HepG2 (cell line): ENCODE data around the gene JADE2. TPM values are rescaled to one million over a fixed set of nuclear protein-coding genes. Genes with fewer than 3 reads are reported as not detected.

Experiments
- ATAC-seq: fragments of 200-7000 bp; cut with Tn5 transposase; 3 replicates; pipeline ENCODE4 v1.9.1; 2020; ENCODE audit warnings: mild to moderate bottlenecking, moderate library complexity
- BruUV-seq: library from RNA; stranded (reverse); fragments of 400-500 nt; replicated peaks from 2 replicates; lab custom pipeline; 2021; lab: Mats Ljungman, UMichigan
- CTCF ChIA-PET: fragments of 300-600 bp; formaldehyde crosslinking; extraction: SDS; loops from one replicate; lab custom pipeline; 2021; ENCODE audit warnings: low total read pairs, inconsistent platforms, low intra/inter-chr PET ratio; lab: Yijun Ruan, JAX
- POLR2A ChIA-PET: fragments of 350-600 bp; sonication (Branson Sonifier 250); formaldehyde crosslinking; loops from one replicate; lab custom pipeline; 2020; ENCODE audit warnings: antibody characterized with exemption, inconsistent platforms; lab: Yijun Ruan, JAX
- DNase-seq: peaks from one replicate; pipeline ENCODE4 v3.0.0-alpha.2; 2015; ENCODE audit warnings: low spot score
- FAIRE-seq: peaks from 3 replicates; lab custom pipeline; 2011; peaks lifted over from hg19 to GRCh38; lab: Jason Lieb, UNC
- H2AFZ ChIP-seq: one replicate; pipeline ENCODE4 v1.6.1; 2011; ENCODE audit warnings: low read length, inconsistent platforms
- H3K27ac ChIP-seq: fragments of 300-600 bp; 3 replicates; pipeline ENCODE4 v1.8.0; 2011; ENCODE audit warnings: mixed run types, mild to moderate bottlenecking, mixed read lengths, low read length, inconsistent platforms; ENCODE audit not compliant: insufficient read depth; ENCODE audit errors: extremely low read length
- H3K27me3 ChIP-seq, 2 experiments: fragments of 200-600 bp in 1 of 2; 2 replicates in 1 of 2; 3 replicates in 1 of 2; pipeline versions ENCODE4 v1.6.0 to v1.8.0; 2011; ENCODE audit warnings: low read length in 2 of 2, mild to moderate bottlenecking in 2 of 2, moderate library complexity in 2 of 2, inconsistent platforms in 1 of 2; ENCODE audit not compliant: insufficient read depth in 2 of 2, control insufficient read depth in 1 of 2
- H3K36me3 ChIP-seq, 2 experiments: fragments of 200-600 bp in 1 of 2; replicated peaks in 1 of 2; 2 replicates in 1 of 2; 3 replicates in 1 of 2; pipeline versions ENCODE4 v1.5.1 to v1.8.0; 2011; ENCODE audit warnings: low read length in 2 of 2, inconsistent platforms in 1 of 2; ENCODE audit not compliant: insufficient read depth in 2 of 2, control insufficient read depth in 1 of 2
- H3K4me1 ChIP-seq: 2 replicates; pipeline ENCODE4 v1.5.1; 2012; ENCODE audit warnings: low read length, inconsistent platforms; ENCODE audit not compliant: insufficient read depth
- H3K4me2 ChIP-seq: 2 replicates; pipeline ENCODE4 v1.6.0; 2011; ENCODE audit warnings: low read depth, low read length, inconsistent platforms
- H3K4me3 ChIP-seq, 3 experiments: fragments of 200-600 bp in 1 of 3; sonication (generic), shearing (Covaris generic) in 1 of 3; replicated peaks in 1 of 3; 2 replicates each; pipeline ENCODE4 v1.5.1; 2011 to 2016; ENCODE audit warnings: low read length in 3 of 3, inconsistent platforms in 2 of 3, low read depth in 2 of 3, mild to moderate bottlenecking in 2 of 3, control low read depth in 1 of 3, mixed read lengths in 1 of 3; ENCODE audit not compliant: insufficient read depth in 1 of 3
- H3K79me2 ChIP-seq: one replicate; pipeline ENCODE4 v1.6.1; 2011; ENCODE audit warnings: low read length, inconsistent platforms; ENCODE audit not compliant: insufficient read depth
- H3K9ac ChIP-seq: 2 replicates; pipeline ENCODE4 v1.6.0; 2011; ENCODE audit warnings: mild to moderate bottlenecking, low read depth, low read length, inconsistent platforms; ENCODE audit not compliant: insufficient read depth
- H3K9me3 ChIP-seq: 2 replicates; pipeline ENCODE4 v1.5.1; 2012; ENCODE audit warnings: mild to moderate bottlenecking, low read length
- H4K20me1 ChIP-seq: 2 replicates; pipeline ENCODE4 v1.6.0; 2011; ENCODE audit warnings: inconsistent platforms, mild to moderate bottlenecking, low read length, moderate library complexity; ENCODE audit not compliant: insufficient read depth
- FOXJ3 ChIP-seq: sonication (generic); formaldehyde crosslinking; IDR thresholded peaks from 2 replicates; pipeline ENCODE4 v1.4.0; 2020; ENCODE audit warnings: missing genetic modification reagents, mild to moderate bottlenecking, borderline replicate concordance
- KLF13 ChIP-seq: sonication (generic); formaldehyde crosslinking; IDR thresholded peaks from 2 replicates; pipeline ENCODE4 v1.4.0; 2020; ENCODE audit warnings: mild to moderate bottlenecking, missing genetic modification reagents
- NR2F6 ChIP-seq, 2 experiments: IDR thresholded peaks; 2 replicates each; pipeline ENCODE4 v1.6.1; 2016; ENCODE audit warnings: antibody characterized with exemption in 1 of 2, mild to moderate bottlenecking in 1 of 2
- RCOR2 ChIP-seq: IDR thresholded peaks from 2 replicates; pipeline ENCODE4 v1.6.1; 2016; ENCODE audit warnings: missing biosample characterization, missing genetic modification reagents
- RERE ChIP-seq: IDR thresholded peaks from 2 replicates; pipeline ENCODE4 v1.6.1; 2016; ENCODE audit warnings: low read depth, missing genetic modification reagents, missing compliant biosample characterization
- SRSF1 ChIP-seq: fragments of 200-400 bp; formaldehyde crosslinking; optimal IDR thresholded peaks from 2 replicates; pipeline ENCODE3; 2017; ENCODE audit warnings: mild to moderate bottlenecking, low read depth, low read length, moderate library complexity
- XRCC5 ChIP-seq: fragments of 200-400 bp; formaldehyde crosslinking; optimal IDR thresholded peaks from 2 replicates; pipeline ENCODE3; 2017; ENCODE audit warnings: mild to moderate bottlenecking, low read length
- ZNF577 ChIP-seq: sonication (generic); formaldehyde crosslinking; IDR thresholded peaks from 2 replicates; pipeline ENCODE4 v1.4.0; 2020; ENCODE audit warnings: mild to moderate bottlenecking, low read depth, missing genetic modification reagents, borderline replicate concordance
- ZNF7 ChIP-seq: IDR thresholded peaks from 2 replicates; pipeline ENCODE4 v1.6.1; 2016; ENCODE audit warnings: missing biosample characterization, missing genetic modification reagents
- WGBS: methylation state at CpG from one replicate; pipeline ENCODE4 v1.1.6; 2017; ENCODE audit warnings: low lambda C conversion rate; 5-methylcytosine and 5-hydroxymethylcytosine counted together
- in situ Hi-C: cut with HindIII; loops from 2 replicates; pipeline ENCODE4 v1.10.0; 2017; ENCODE audit warnings: low pct_unique_long_range_greater_than_20kb; ENCODE audit not compliant: extremely low pct_ligation_motif_present
- intact Hi-C: fragments of 100-400 bp; cut with micrococcal nuclease; formaldehyde crosslinking; loops from one replicate; pipeline ENCODE4 v1.10.0; 2022; ENCODE audit not compliant: unreplicated experiment
- polyA plus RNA-seq, 8 experiments: library from polyadenylated mRNA; depleted of rRNA in 3 of 8; stranded (reverse) in 7 of 8; unstranded in 1 of 8; fragments of >200 nt; fragmentation: Illumina TruSeq in 4 of 8; extraction: Trizol in 4 of 8; gene quantifications; 2 replicates each; pipeline versions ENCODE4 v1.2.1 to v1.2.3, GENCODE V29; 2011 to 2016; ENCODE audit warnings: low read depth in 4 of 8, missing spikeins in 1 of 8, mixed read lengths in 1 of 8; ENCODE audit not compliant: insufficient read depth in 1 of 8
- total RNA-seq, 5 experiments: library from RNA; depleted of rRNA; stranded (reverse); fragments of >200 nt; fragmentation: Illumina TruSeq; extraction: Trizol; gene quantifications; 2 replicates each; pipeline ENCODE4 v1.2.3, GENCODE V29; 2016; ENCODE audit warnings: low read depth in 1 of 5
- TF ChIP-seq, protein P1 (sequence below): sonication (generic); formaldehyde crosslinking; IDR thresholded peaks from 2 replicates; pipeline ENCODE4 v1.5.0; 2020; ENCODE audit warnings: mild to moderate bottlenecking, missing genetic modification reagents
- TF ChIP-seq, protein P2 (sequence below): sonication (generic); formaldehyde crosslinking; conservative IDR thresholded peaks from 2 replicates; pipeline ENCODE4 v1.4.0; 2020; ENCODE audit warnings: missing genetic modification reagents

Gene JADE2
- total and polyA plus RNA-seq, 2 of the 13 experiments (the other 11 are each of a cell fraction or from before 2014, with no cell fraction given): 7.5 to 15.1 TPM

GRCh38 chr5:134537297-134537696, 11.8 kb downstream of the JADE2 start (continued):
- no peak for TF ChIP-seq RERE

DNA sequence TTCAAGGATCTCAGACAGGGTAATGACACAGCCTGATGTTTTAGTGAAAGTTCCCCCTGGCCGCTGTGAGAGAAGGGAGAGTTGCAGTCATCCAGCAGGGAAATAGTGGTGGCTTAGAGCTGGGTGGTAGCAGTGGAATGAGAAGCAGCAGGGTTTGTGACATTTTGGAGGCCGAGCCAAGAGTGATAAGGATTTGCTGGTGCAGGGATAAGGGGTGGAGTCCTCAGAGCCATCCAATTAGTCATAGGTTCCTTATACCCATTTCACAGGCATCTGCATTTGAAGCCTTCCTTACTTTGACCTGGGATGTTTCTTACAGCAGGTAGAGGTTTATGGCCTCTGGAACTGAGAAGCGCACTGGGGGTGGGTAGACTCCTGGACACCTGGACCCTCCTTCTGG, 12.8 kb downstream of the JADE2 start:
- Histone ChIP-seq H3K4me1 (no peaks in the 10 kb centered on the region), H3K9me3 (no peaks in the 10 kb centered on the region), H3K79me2 (no peaks in the 10 kb centered on the region), H3K27ac (no peak overlapping the region), H3K27me3 (no peaks in the 10 kb centered on the region), H3K9ac (no peak overlapping the region), H3K4me2 (no peak overlapping the region), H3K36me3 (peaks cover 14 to 38% of the 10 kb centered on the region in 2 experiments), H3K4me3 (no peak overlapping the region), H4K20me1 (0 out of 2 replicates have a peak, but pooled peaks cover 3% of the 10 kb centered on the region), H2AFZ (no peak overlapping the region)
- no peak for TF ChIP-seq NR2F6 (IDR thresholded peaks at IDR 0.05)
- no peak for TF ChIP-seq NR2F6 (CRISPR knock-in tag; IDR thresholded peaks at IDR 0.05)
- TF ChIP-seq RCOR2 (CRISPR knock-in tag): no peak
- TF ChIP-seq XRCC5: no peak
- no peak for TF ChIP-seq ZNF7 (CRISPR knock-in tag)
- TF ChIP-seq KLF13 (CRISPR knock-in tag): no peak
- TF ChIP-seq, protein P1, sequence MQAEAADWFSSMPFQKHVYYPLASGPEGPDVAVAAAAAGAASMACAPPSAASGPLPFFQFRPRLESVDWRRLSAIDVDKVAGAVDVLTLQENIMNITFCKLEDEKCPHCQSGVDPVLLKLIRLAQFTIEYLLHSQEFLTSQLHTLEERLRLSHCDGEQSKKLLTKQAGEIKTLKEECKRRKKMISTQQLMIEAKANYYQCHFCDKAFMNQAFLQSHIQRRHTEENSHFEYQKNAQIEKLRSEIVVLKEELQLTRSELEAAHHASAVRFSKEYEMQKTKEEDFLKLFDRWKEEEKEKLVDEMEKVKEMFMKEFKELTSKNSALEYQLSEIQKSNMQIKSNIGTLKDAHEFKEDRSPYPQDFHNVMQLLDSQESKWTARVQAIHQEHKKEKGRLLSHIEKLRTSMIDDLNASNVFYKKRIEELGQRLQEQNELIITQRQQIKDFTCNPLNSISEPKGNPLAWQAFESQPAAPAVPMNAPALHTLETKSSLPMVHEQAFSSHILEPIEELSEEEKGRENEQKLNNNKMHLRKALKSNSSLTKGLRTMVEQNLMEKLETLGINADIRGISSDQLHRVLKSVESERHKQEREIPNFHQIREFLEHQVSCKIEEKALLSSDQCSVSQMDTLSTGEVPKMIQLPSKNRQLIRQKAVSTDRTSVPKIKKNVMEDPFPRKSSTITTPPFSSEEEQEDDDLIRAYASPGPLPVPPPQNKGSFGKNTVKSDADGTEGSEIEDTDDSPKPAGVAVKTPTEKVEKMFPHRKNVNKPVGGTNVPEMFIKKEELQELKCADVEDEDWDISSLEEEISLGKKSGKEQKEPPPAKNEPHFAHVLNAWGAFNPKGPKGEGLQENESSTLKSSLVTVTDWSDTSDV (CRISPR knock-in tag): no peak
- TF ChIP-seq ZNF577 (CRISPR knock-in tag): no peak
- TF ChIP-seq SRSF1: no peak
- no peak for TF ChIP-seq FOXJ3 (CRISPR knock-in tag)
- TF ChIP-seq, protein P2, sequence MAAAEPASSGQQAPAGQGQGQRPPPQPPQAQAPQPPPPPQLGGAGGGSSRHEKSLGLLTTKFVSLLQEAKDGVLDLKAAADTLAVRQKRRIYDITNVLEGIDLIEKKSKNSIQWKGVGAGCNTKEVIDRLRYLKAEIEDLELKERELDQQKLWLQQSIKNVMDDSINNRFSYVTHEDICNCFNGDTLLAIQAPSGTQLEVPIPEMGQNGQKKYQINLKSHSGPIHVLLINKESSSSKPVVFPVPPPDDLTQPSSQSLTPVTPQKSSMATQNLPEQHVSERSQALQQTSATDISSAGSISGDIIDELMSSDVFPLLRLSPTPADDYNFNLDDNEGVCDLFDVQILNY (CRISPR knock-in tag): no peak
- CTCF ChIA-PET: no interaction called here
- intact Hi-C loops: no loop called here
- DNase-seq (no peak), FAIRE-seq (no peak), ATAC-seq (no peak)
- BruUV-seq: no TSS peak
- POLR2A ChIA-PET: no interaction called here
- WGBS: 87% methylated on average over 3 of the region's 3 CpGs
- in situ Hi-C loops: no loop called here
